Panc1 (cell line): Measurements from ENCODE around the gene FAF1. TPM values are rescaled to one million over a fixed set of nuclear protein-coding genes. Genes with fewer than 3 reads are reported as not detected.

Experiments
- ATAC-seq: fragments of 200-7000 bp; cut with Tn5 transposase; 2 replicates; pipeline ENCODE4 v1.9.1; 2020; ENCODE audit warnings: mild to moderate bottlenecking, moderate library complexity
- BruUV-seq: library from RNA; stranded (reverse); fragments of 400-500 nt; replicated peaks from 2 replicates; lab custom pipeline; 2021; lab: Mats Ljungman, UMichigan
- CTCF ChIA-PET: fragments of 300-600 bp; sonication (Branson Sonifier 250); formaldehyde crosslinking; loops from one replicate; lab custom pipeline; 2022; ENCODE audit warnings: antibody characterized with exemption; lab: Charles Lee
- POLR2A ChIA-PET: fragments of 300-600 bp; sonication (Branson Sonifier 250); formaldehyde crosslinking; loops from one replicate; lab custom pipeline; 2022; ENCODE audit warnings: antibody characterized with exemption; lab: Charles Lee
- DNase-seq: peaks from one replicate; pipeline ENCODE4 v3.0.0-alpha.2; 2010; ENCODE audit warnings: low read depth, low spot score
- H3K27ac ChIP-seq: 2 replicates; pipeline ENCODE4 v1.5.1; 2011; ENCODE audit warnings: mild to moderate bottlenecking, low read length, inconsistent platforms
- H3K27me3 ChIP-seq: fragments of 200-500 bp; sonication (Bioruptor generic); 2 replicates; pipeline ENCODE4 v1.6.0; 2014; ENCODE audit warnings: low read length, inconsistent platforms; ENCODE audit not compliant: control insufficient read depth, insufficient read depth
- H3K36me3 ChIP-seq: fragments of 200-500 bp; sonication (Bioruptor generic); 2 replicates; pipeline ENCODE4 v1.5.1; 2014; ENCODE audit warnings: inconsistent platforms, mild to moderate bottlenecking, low read length, moderate library complexity; ENCODE audit not compliant: control insufficient read depth, insufficient read depth
- H3K4me1 ChIP-seq: 2 replicates; pipeline ENCODE4 v1.5.1; 2011; ENCODE audit warnings: inconsistent platforms, mild to moderate bottlenecking, low read length, moderate library complexity; ENCODE audit not compliant: control insufficient read depth, insufficient read depth
- H3K4me3 ChIP-seq, 2 experiments: 2 replicates each; pipeline ENCODE4 v1.5.1; 2011 to 2012; ENCODE audit warnings: low read depth in 2 of 2, low read length in 2 of 2, mild to moderate bottlenecking in 2 of 2, inconsistent platforms in 1 of 2, moderate library complexity in 1 of 2
- H3K9me3 ChIP-seq: fragments of 200-500 bp; sonication (Bioruptor generic); 2 replicates; pipeline ENCODE4 v1.5.1; 2014; ENCODE audit warnings: low read depth, mild to moderate bottlenecking, inconsistent platforms, low read length, moderate library complexity; ENCODE audit not compliant: control insufficient read depth, insufficient read depth
- CTCF ChIP-seq: fragments of 450-650 bp; IDR thresholded peaks from 2 replicates; pipeline ENCODE4 v1.5.1; 2017; ENCODE audit warnings: mild to moderate bottlenecking
- POLR2AphosphoS5 ChIP-seq: IDR thresholded peaks from 2 replicates; pipeline ENCODE4 v1.6.1; 2012; ENCODE audit warnings: mild to moderate bottlenecking, low read depth, low read length, moderate library complexity
- REST ChIP-seq, 2 experiments: IDR thresholded peaks; 2 replicates each; pipeline ENCODE4 v1.6.1; 2011 to 2012; ENCODE audit warnings: low read depth in 2 of 2, control low read depth in 1 of 2, low read length in 1 of 2, mild to moderate bottlenecking in 1 of 2, moderate library complexity in 1 of 2; ENCODE audit not compliant: insufficient read depth in 1 of 2
- SIN3A ChIP-seq: IDR thresholded peaks from 2 replicates; pipeline ENCODE4 v1.6.1; 2012; ENCODE audit warnings: low read depth, mild to moderate bottlenecking, low read length, moderate library complexity, borderline replicate concordance; ENCODE audit not compliant: insufficient read depth
- TCF7L2 ChIP-seq: IDR thresholded peaks from 2 replicates; pipeline ENCODE4 v1.6.1; 2011; ENCODE audit warnings: mild to moderate bottlenecking, low read depth, low read length, inconsistent platforms
- in situ Hi-C: cut with HindIII; loops from 2 replicates; pipeline ENCODE4 v1.10.0; 2016; ENCODE audit warnings: low sequenced_read_pairs, low pct_unique_long_range_greater_than_20kb
- intact Hi-C: fragments of 100-400 bp; cut with micrococcal nuclease; formaldehyde crosslinking; loops from one replicate; pipeline ENCODE4 v1.10.0; 2022; ENCODE audit not compliant: unreplicated experiment
- total RNA-seq: library from RNA; stranded (reverse); gene quantifications from one replicate; pipeline ENCODE4 v1.2.1, GENCODE V29; 2021; ENCODE audit not compliant: unreplicated experiment

The FAF1 gene
- total RNA-seq, 1 experiment from 2014 or later = 101 TPM

- in situ Hi-C loops (no loop called here), intact Hi-C loops (no loop called here)
- TF ChIP-seq TCF7L2 = no peak
- no peak for TF ChIP-seq POLR2AphosphoS5
- no peak for TF ChIP-seq REST (IDR thresholded peaks at IDR 0.05; ENCODE audit: insufficient read depth in 1 of 2, low read depth in 2 of 2, low read length in 1 of 2)
- no peak for TF ChIP-seq CTCF
- no peak for TF ChIP-seq SIN3A
- Histone ChIP-seq H3K36me3 (no peaks in the 10 kb centered on the region), H3K4me1 (peaks cover 5% of the 10 kb centered on the region; the same call in 1 of the 2 replicates), H3K4me3 (no peak overlapping the region), H3K27ac (no peak overlapping the region), H3K27me3 (no peaks in the 10 kb centered on the region), H3K9me3 (no peaks in the 10 kb centered on the region)
- no TSS peak for BruUV-seq
- ChIA-PET POLR2A (no interaction called here), CTCF (no interaction called here)
- DNase-seq = no peak
- no peak for ATAC-seq
Measured at GRCh38 chr1:50878434-50878833, 81.6 kb downstream of the FAF1 start.

- no TSS peak for BruUV-seq
- in situ Hi-C loops (no loop called here), intact Hi-C loops (no loop called here)
- peaks cover 5% of the 10 kb centered on the region; the same call in 1 of the 2 replicates for H3K4me1 ChIP-seq
- CTCF ChIA-PET = no interaction called here
- no peak overlapping the region for H3K27ac ChIP-seq
- no peak overlapping the region for H3K4me3 ChIP-seq
- H3K27me3 ChIP-seq = no peaks in the 10 kb centered on the region
- ATAC-seq (no peak), DNase-seq (no peak)
- no peak for TF ChIP-seq CTCF
- no peak for TF ChIP-seq SIN3A
- no peak for TF ChIP-seq REST (IDR thresholded peaks at IDR 0.05; ENCODE audit: insufficient read depth in 1 of 2, low read depth in 2 of 2, low read length in 1 of 2)
- TF ChIP-seq TCF7L2 = no peak
- TF ChIP-seq POLR2AphosphoS5 = no peak
- POLR2A ChIA-PET = no interaction called here
- no peaks in the 10 kb centered on the region for H3K9me3 ChIP-seq
- no peaks in the 10 kb centered on the region for H3K36me3 ChIP-seq
Measured at GRCh38 chr1:50877641-50878040, 82.4 kb downstream of the FAF1 start.
